IMR-90 (cell line): Measurements from ENCODE around the gene POLR1H.

Source experiments
- CEBPB ChIP-seq: IDR thresholded peaks from 2 replicates; pipeline ENCODE4 v1.6.1; 2012; ENCODE audit warnings: low read depth, low read length, improper control_type of control experiment
- CTCF ChIP-seq: conservative IDR thresholded peaks from 2 replicates; pipeline ENCODE4 v1.5.1; 2012; ENCODE audit warnings: mild to moderate bottlenecking, low read depth, low read length, improper control_type of control experiment
- ELK1 ChIP-seq: fragments of 150-350 bp; IDR thresholded peaks from 2 replicates; pipeline ENCODE4 v1.6.1; 2016; ENCODE audit warnings: low read depth, mild to moderate bottlenecking, low read length, moderate library complexity, borderline replicate concordance
- FOS ChIP-seq: fragments of 150-350 bp; IDR thresholded peaks from 2 replicates; pipeline ENCODE4 v1.6.1; 2016; ENCODE audit warnings: low read depth, low read length
- MAFK ChIP-seq: IDR thresholded peaks from 2 replicates; pipeline ENCODE4 v1.6.1; 2012; ENCODE audit warnings: low read depth, low read length, improper control_type of control experiment
- MXI1 ChIP-seq: IDR thresholded peaks from 2 replicates; pipeline ENCODE4 v1.6.1; 2012; ENCODE audit warnings: low read depth, mild to moderate bottlenecking, low read length, moderate library complexity, borderline replicate concordance
- POLR2A ChIP-seq: IDR thresholded peaks from 2 replicates; pipeline ENCODE4 v1.6.1; 2012; ENCODE audit warnings: mild to moderate bottlenecking, low read depth, low read length
- RFX5 ChIP-seq: IDR thresholded peaks from 2 replicates; pipeline ENCODE4 v1.8.0; 2012; ENCODE audit warnings: low read depth, mild to moderate bottlenecking, low read length, moderate library complexity
- SMC3 ChIP-seq: fragments of 150-350 bp; IDR thresholded peaks from 2 replicates; pipeline ENCODE4 v1.6.1; 2016; ENCODE audit warnings: low read depth, mild to moderate bottlenecking, antibody characterized with exemption, low read length, moderate library complexity
- USF2 ChIP-seq: fragments of 150-350 bp; IDR thresholded peaks from 2 replicates; pipeline ENCODE4 v1.6.1; 2017; ENCODE audit warnings: mild to moderate bottlenecking, antibody characterized with exemption, low read length, low read depth

GRCh38 chr6:30071081-30071818, 10.2 kb downstream of the POLR1H start:
- TF ChIP-seq RFX5 (no peak), CTCF (no peak), POLR2A (no peak; the same call in 1 of the 2 replicates), USF2 (no peak), MXI1 (no peak), FOS (no peak), ELK1 (no peak), SMC3 (no peak), MAFK (no peak), CEBPB (no peak)
